GM13976 (cell line): ENCODE data around the gene LRRC4C.

ENCODE experiments used
- DNase-seq: peaks from one replicate; pipeline ENCODE4 v3.0.0; 2012; ENCODE audit warnings: low spot score
- in situ Hi-C: fragments of 300-500 bp; cut with MboI; formaldehyde crosslinking; loops from one replicate; pipeline ENCODE4 v1.12.0; 2022; ENCODE audit warnings: low sequenced_read_pairs, mixed read lengths, inconsistent platforms; ENCODE audit not compliant: unreplicated experiment
- TF ChIP-seq, protein P1 (sequence below): IDR thresholded peaks from 2 replicates; pipeline ENCODE4 v1.5.1; 2012; ENCODE audit warnings: borderline replicate concordance, mild to moderate bottlenecking; ENCODE audit not compliant: insufficient read depth; ENCODE audit errors: extremely low read depth, missing control alignments, control extremely low read depth

Gene LRRC4C

DNA sequence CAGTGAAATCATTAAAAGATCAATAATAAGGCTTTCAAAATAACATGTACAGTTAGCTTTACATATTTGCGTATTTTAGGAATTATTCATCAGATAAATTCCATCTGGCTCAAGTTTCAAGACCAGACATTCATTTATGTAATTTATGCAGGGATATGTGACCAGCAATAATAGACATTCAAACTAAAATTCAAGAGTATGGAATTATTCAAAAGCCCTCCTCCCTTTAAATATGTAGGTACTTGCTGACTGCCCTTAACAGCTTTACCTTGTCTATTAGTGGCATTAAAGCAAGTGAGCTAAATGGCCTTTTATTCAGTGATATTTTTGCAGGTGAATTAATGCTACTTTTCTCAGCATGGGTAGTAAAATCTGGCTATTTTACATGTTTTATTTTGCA, 126.1 kb downstream of the LRRC4C start:
- TF ChIP-seq, protein P1, sequence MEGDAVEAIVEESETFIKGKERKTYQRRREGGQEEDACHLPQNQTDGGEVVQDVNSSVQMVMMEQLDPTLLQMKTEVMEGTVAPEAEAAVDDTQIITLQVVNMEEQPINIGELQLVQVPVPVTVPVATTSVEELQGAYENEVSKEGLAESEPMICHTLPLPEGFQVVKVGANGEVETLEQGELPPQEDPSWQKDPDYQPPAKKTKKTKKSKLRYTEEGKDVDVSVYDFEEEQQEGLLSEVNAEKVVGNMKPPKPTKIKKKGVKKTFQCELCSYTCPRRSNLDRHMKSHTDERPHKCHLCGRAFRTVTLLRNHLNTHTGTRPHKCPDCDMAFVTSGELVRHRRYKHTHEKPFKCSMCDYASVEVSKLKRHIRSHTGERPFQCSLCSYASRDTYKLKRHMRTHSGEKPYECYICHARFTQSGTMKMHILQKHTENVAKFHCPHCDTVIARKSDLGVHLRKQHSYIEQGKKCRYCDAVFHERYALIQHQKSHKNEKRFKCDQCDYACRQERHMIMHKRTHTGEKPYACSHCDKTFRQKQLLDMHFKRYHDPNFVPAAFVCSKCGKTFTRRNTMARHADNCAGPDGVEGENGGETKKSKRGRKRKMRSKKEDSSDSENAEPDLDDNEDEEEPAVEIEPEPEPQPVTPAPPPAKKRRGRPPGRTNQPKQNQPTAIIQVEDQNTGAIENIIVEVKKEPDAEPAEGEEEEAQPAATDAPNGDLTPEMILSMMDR: no peak
- in situ Hi-C loops: no loop called here
- no peak for DNase-seq

DNA sequence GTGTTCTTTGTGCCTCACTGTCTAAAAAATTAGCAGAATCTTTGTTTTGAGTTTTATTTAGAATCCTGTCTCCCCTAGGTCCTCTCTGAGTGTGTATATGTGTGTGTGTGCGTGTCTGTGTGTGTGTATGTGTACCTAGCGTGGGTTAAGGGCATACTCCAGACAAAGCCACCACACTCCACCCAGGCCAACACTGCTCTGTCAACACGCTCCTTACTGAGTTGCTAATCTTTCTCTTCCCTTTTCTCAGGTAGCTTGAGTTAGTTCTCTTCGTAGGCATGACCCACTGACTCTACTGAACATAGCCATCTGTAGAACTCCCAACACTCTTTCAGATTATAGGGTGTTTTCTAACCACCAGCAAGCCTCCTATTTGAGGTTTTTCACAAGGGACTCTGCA, 131.1 kb downstream of the LRRC4C start:
- TF ChIP-seq, protein P1: no peak
- no peak for DNase-seq
- in situ Hi-C loops: no loop called here

DNA sequence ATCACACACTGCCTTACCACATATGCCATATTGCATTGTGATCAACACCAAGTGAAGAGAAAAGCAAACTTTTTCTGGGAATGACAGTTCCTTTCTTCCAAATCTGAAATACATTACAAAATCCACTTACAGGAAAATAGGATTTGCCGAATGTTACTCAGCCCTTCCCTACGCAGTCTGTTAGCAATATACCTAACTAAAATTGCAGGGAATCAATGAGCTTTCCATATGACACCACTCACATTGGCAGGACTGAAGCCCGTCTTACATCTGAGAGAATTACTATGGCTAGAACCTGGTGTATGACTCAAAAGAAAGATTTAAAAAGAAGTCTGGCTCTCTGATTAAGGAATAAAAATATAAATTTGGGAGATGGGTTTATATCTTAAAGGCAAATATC, 136.0 kb downstream of the LRRC4C start:
- DNase-seq: no peak
- in situ Hi-C loops: no loop called here
- TF ChIP-seq, protein P1: no peak

DNA sequence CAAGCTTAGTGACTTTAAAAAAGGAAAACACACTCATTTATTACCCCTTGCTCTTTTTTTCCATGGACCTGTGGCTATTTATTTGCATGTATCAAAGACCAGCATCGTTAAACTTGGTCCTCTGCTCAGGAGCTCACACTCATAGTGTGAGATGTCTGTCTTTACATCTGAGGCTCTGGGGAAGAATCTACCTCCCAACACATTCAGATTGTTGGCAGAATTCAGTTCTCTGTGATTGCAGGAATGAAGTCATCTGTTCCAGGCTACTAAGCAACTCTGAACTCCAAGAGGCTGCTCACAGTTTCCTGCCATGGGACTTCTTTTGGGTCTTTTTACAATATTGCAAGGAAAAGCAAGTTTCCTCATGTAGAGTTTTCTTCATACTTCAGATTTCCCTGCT, 138.8 kb downstream of the LRRC4C start:
- TF ChIP-seq, protein P1: no peak
- no peak for DNase-seq
- in situ Hi-C loops: no loop called here

DNA sequence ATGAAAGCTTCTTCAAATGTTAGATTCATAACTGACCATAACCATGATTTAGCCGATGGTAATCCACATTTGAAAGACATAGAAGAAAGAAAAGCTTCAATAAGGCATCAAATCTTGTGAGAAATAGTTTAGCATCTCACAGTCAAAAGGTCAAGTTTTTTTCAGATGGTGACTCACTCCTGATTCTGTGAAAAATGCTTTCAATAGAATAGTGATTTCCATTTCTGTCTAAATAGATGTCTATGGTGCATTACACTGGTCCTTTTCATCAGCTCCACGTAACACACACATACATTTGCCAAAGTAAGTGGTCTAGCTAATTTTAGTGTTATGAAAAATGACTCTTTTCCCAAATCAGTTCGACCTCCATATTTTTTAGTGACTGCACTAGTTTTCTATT, 139.2 kb downstream of the LRRC4C start:
- TF ChIP-seq, protein P1: no peak
- no peak for DNase-seq
- in situ Hi-C loops: no loop called here

DNA sequence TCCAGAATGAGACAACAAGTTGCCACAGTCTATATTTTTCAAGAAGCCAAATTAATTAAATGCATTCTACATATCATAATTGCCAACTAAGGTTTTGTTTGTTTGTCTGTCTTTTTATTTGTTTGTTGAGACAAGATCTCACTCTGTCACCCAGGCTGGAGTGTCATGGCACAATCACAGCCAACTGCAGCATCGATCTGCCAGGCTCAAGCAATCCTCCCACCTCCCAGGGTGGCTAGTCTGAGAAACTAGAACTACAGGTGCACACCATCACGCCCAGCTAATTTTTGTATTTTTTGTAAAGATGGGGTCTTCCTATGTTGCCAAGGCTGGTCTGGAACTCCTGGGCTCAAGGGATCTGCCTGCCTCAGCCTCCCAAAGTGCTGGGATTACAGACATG, 140.0 kb downstream of the LRRC4C start:
- in situ Hi-C loops: no loop called here
- TF ChIP-seq, protein P1: no peak
- no peak for DNase-seq

DNA sequence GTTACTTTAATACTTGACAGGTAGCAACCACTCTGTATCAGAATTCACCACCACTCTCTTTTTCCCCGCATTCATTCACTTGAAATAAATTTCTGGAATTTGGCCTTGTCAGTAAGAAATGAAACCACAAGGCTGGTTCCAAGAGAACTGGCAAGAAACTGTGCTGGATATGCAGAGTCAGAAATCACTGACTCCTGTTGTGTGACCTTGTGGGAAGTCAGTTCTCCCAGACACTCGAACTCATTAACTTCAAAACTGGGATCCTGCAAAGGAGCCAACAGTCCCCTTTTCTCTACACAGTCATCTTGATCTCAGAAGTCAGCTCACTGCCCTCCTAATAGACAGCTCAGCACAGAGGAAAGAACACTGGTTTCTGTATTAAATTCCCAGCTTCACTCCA, 142.7 kb downstream of the LRRC4C start:
- in situ Hi-C loops: no loop called here
- TF ChIP-seq, protein P1: no peak
- DNase-seq: no peak
